Measurements from ENCODE around the gene MEGF6. TPM values are rescaled to one million over a fixed set of nuclear protein-coding genes. Genes with fewer than 3 reads are reported as not detected.
A peak's percentile ranks its signal among the peaks of the same experiment; 100 is the strongest.

MEGF6 gene
- total and polyA plus RNA-seq, 9 of the 15 experiments (the other 6 are each of a cell fraction or from before 2014, with no cell fraction given): 0.03 to 1.7 (median 0.24) TPM; not detected in 3

- TF ChIP-seq CCAR2 (IDR thresholded peaks at IDR 0.05; ENCODE audit: low read depth, low read length): no peak
- no peak for TF ChIP-seq ZNF212 (CRISPR knock-in tag; IDR thresholded peaks at IDR 0.05)
- no peak for TF ChIP-seq ZNF717 (CRISPR knock-in tag; IDR thresholded peaks at IDR 0.05)
- no peak for TF ChIP-seq NCOA2 (IDR thresholded peaks at IDR 0.05; ENCODE audit: partially characterized antibody in 2 of 2)
These were observed 42.4 kb downstream of the MEGF6 start (continued) for GRCh38 chr1:3568815-3569435.

DNA sequence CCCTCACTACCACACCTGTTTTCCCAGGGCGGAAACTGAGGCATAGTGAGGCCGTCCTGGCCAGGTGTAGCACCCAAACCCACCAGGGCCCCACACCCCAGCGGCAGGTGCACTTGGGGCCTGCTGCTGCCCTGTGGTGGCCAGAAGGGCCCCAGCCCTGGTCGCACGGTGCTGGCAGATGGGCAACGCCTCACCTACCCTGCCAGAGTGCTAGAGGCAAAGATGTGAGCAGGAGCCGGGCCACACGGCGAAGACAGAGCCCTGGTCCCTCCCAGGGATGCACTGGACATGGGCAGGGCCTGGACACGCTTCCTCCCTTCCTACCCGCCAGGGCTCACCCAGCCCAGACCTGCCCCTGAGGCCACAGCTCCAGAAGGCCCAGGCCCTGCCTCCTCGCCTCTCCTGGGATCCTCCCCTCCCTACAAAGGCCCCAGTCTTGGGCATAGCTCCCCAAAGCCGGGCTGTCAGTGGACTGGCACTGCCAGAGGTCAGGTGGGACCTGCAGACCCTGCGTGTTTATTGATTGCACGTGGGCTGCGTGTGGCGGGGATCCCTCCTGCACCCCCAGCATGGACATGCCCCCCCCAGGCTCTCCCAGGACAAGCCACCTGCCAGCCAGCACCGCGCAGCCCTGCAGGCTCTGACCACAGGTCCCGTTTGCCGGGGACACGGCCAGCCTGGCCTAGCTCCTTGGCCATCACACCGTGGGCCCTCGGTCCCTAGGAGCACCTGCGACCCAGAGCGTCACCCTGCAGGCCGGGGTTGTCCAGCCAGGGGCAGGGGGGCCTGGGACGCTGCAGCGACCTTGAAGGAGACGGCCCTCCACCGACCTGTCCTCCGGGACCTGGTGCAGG is 44.1 kb downstream of the MEGF6 start:
- no peak for FAIRE-seq
- no TSS peak for BruUV-seq (replicated peaks)
- CTCF ChIA-PET (ENCODE audit: low intra/inter-chr PET ratio): interaction anchor here (1.4 kb wide), 1 partner anchor 54 kb away, joined by 3 read pairs; no protein-coding TSS in a partner anchor
- in situ Hi-C loops (cut with MboI): no loop called here
- H3K4me1 ChIP-seq (replicated peaks in 1 of 2; ENCODE audit: control insufficient read depth in 2 of 2, insufficient read depth in 2 of 2, low read length in 2 of 2): peaks cover 0 to 17% of the 10 kb centered on the region in 2 experiments; a peak in 1 of 5 replicates
- H2AFZ ChIP-seq (ENCODE audit: low read depth, low read length): no peak overlapping the region
- WGBS (ENCODE audit: insufficient coverage, low coverage, missing lambda C conversion rate): 11% methylated on average over 28 of the region's 32 CpGs
- H3K4me2 ChIP-seq (ENCODE audit: insufficient read depth, low read length): no peak overlapping the region
- intact Hi-C loops (cut with micrococcal nuclease): no loop called here
- no peaks in the 10 kb centered on the region for H3K79me2 ChIP-seq (ENCODE audit: control insufficient read depth, insufficient read depth, low read length)
- DNase-seq (ENCODE audit: extremely low read depth in 1 of 4, low spot score in 3 of 4): no peak
- H3K9ac ChIP-seq (ENCODE audit: insufficient read depth in 1 of 2, low read depth in 2 of 2, low read length in 2 of 2): no peak overlapping the region; a peak in 1 of 4 replicates
- H3K36me3 ChIP-seq (ENCODE audit: control insufficient read depth, insufficient read depth, low read length): no peaks in the 10 kb centered on the region
- H3K4me3 ChIP-seq: no peak overlapping the region
- no peaks in the 10 kb centered on the region for H3K9me3 ChIP-seq (replicated peaks; ENCODE audit: control insufficient read depth, insufficient read depth, low read depth, low read length)
- no peaks in the 10 kb centered on the region for H3K9me1 ChIP-seq (ENCODE audit: control insufficient read depth, insufficient read depth, low read length)
- ATAC-seq: peak; percentile 17
- TF ChIP-seq, protein P1, sequence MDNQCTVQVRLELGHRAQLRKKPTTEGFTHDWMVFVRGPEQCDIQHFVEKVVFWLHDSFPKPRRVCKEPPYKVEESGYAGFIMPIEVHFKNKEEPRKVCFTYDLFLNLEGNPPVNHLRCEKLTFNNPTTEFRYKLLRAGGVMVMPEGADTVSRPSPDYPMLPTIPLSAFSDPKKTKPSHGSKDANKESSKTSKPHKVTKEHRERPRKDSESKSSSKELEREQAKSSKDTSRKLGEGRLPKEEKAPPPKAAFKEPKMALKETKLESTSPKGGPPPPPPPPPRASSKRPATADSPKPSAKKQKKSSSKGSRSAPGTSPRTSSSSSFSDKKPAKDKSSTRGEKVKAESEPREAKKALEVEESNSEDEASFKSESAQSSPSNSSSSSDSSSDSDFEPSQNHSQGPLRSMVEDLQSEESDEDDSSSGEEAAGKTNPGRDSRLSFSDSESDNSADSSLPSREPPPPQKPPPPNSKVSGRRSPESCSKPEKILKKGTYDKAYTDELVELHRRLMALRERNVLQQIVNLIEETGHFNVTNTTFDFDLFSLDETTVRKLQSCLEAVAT (IDR thresholded peaks at IDR 0.05): no peak
- TF ChIP-seq, protein P2, sequence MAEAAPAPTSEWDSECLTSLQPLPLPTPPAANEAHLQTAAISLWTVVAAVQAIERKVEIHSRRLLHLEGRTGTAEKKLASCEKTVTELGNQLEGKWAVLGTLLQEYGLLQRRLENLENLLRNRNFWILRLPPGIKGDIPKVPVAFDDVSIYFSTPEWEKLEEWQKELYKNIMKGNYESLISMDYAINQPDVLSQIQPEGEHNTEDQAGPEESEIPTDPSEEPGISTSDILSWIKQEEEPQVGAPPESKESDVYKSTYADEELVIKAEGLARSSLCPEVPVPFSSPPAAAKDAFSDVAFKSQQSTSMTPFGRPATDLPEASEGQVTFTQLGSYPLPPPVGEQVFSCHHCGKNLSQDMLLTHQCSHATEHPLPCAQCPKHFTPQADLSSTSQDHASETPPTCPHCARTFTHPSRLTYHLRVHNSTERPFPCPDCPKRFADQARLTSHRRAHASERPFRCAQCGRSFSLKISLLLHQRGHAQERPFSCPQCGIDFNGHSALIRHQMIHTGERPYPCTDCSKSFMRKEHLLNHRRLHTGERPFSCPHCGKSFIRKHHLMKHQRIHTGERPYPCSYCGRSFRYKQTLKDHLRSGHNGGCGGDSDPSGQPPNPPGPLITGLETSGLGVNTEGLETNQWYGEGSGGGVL (CRISPR knock-in tag; IDR thresholded peaks at IDR 0.05): no peak
- TF ChIP-seq, protein P3, sequence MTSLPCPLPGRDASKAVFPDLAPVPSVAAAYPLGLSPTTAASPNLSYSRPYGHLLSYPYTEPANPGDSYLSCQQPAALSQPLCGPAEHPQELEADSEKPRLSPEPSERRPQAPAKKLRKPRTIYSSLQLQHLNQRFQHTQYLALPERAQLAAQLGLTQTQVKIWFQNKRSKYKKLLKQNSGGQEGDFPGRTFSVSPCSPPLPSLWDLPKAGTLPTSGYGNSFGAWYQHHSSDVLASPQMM (CRISPR knock-in tag; IDR thresholded peaks at IDR 0.05): no peak
- POLR2A ChIA-PET: interaction anchor here (0.6 to 0.7 kb wide), 3 partner anchors 15 to 228 kb away, joined by 3 read pairs; no protein-coding TSS in a partner anchor
- H3K27me3 ChIP-seq (ENCODE audit: control insufficient read depth in 2 of 2, insufficient read depth in 2 of 2, low read length in 2 of 2): peaks cover 8 to 48% of the 10 kb centered on the region in 2 experiments; a peak in 2 of 5 replicates
- no peak overlapping the region for H3K27ac ChIP-seq (ENCODE audit: extremely low read depth, low read depth, low read length)
- peaks cover 48% of the 10 kb centered on the region for H4K20me1 ChIP-seq (replicated peaks; ENCODE audit: control insufficient read depth, insufficient read depth, low read length)

All from K562 (cell line).